ENCODE measurements around the gene ZSCAN29.

- no peak for TF ChIP-seq POLR2A (IDR thresholded peaks at IDR 0.05)
- TF ChIP-seq, protein P1, sequence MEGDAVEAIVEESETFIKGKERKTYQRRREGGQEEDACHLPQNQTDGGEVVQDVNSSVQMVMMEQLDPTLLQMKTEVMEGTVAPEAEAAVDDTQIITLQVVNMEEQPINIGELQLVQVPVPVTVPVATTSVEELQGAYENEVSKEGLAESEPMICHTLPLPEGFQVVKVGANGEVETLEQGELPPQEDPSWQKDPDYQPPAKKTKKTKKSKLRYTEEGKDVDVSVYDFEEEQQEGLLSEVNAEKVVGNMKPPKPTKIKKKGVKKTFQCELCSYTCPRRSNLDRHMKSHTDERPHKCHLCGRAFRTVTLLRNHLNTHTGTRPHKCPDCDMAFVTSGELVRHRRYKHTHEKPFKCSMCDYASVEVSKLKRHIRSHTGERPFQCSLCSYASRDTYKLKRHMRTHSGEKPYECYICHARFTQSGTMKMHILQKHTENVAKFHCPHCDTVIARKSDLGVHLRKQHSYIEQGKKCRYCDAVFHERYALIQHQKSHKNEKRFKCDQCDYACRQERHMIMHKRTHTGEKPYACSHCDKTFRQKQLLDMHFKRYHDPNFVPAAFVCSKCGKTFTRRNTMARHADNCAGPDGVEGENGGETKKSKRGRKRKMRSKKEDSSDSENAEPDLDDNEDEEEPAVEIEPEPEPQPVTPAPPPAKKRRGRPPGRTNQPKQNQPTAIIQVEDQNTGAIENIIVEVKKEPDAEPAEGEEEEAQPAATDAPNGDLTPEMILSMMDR (IDR thresholded peaks at IDR 0.05): no peak
- TF ChIP-seq POLR2AphosphoS5 (IDR thresholded peaks at IDR 0.05): no peak
Observed at GRCh38 chr15:43402255-43402654, 31.4 kb upstream of the ZSCAN29 start.

Data from upper lobe of left lung (tissue), 4 donors.